ENCODE measurements around the gene GDPD5. TPM values are rescaled to one million over a fixed set of nuclear protein-coding genes. Genes with fewer than 3 reads are reported as not detected.

Gene GDPD5
- total and polyA plus RNA-seq, 10 of the 15 experiments (the other 5 are each of a cell fraction or from before 2014, with no cell fraction given) = 0.10 to 30.0 (median 6.7) TPM

DNA sequence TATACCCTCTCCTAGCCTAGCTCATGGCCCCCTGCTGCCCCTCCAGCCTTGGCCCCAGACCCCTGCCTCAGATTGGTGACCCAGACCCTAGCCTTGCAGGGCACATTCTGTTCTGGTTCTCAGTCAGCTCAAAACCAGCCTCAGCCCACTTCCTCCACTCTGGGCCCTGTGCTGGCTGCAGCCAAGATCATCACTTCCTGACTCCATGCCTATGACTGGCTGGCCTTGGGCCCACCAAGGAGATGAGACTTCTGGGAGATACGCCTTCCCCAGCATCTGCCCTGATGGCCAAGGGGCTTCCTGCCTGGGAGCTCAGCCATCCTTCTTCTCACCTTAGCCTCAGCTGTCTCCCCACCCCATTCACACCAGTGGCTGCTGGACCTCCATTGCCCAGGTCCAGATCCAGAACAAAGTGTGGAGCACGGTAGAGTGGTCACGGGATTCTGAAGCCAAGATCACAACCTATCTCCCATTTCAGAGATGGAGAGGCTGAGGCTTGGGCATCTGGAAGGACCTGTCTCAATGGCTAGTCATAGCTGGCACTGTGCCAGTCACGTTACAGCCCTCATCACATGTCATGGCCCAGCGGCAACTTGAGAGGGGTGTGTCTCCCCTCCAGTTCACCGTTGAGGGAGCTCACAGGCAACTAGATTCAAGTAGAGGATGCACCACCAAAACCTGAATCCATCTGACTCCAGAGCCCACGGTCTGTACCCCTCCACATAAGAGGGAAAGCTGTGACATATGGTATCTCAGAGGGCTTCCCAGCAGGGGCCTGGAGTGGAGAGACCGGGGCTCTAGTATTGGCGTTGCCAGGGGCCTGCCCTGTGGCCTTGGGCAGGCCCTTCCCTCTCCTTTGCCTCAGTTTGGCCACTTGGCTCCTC lies 49.7 kb downstream of the GDPD5 start:
- DNase-seq (ENCODE audit: low read depth, low spot score) (no peak), FAIRE-seq (no peak), ATAC-seq (peak; percentile 35)
- 77% methylated on average over 9 of the region's 9 CpGs for WGBS (ENCODE audit: insufficient coverage, insufficient replicate concordance, low lambda C conversion rate, missing lambda C conversion rate)
- H3K27ac ChIP-seq (ENCODE audit: control insufficient read depth, insufficient read depth) = no peak overlapping the region
- no peak overlapping the region for H3K4me2 ChIP-seq (ENCODE audit: control insufficient read depth, insufficient read depth)
- no peaks in the 10 kb centered on the region for H3K9me3 ChIP-seq (replicated peaks; ENCODE audit: control insufficient read depth, insufficient read depth, low read length)
- H3K27me3 ChIP-seq (replicated peaks in 1 of 2; ENCODE audit: control insufficient read depth in 2 of 2, insufficient read depth in 2 of 2, low read length in 1 of 2) = no peaks in the 10 kb centered on the region
- BruUV-seq (replicated peaks) = no TSS peak
- H3K4me1 ChIP-seq (ENCODE audit: control insufficient read depth, insufficient read depth, low read length) = peaks cover 13% of the 10 kb centered on the region
- H2AFZ ChIP-seq (ENCODE audit: control insufficient read depth, low read depth, low read length) = peak overlapping the region; percentile 59
- no peaks in the 10 kb centered on the region; a peak in 1 of 4 replicates for H3K36me3 ChIP-seq (ENCODE audit: control insufficient read depth in 2 of 2, insufficient read depth in 2 of 2, low read length in 1 of 2)
- SMC1A ChIA-PET (ENCODE audit: uncharacterized antibody, unreplicated experiment) = no interaction called here
- POLR2A ChIA-PET = interaction anchor here (1.0 kb wide), 1 partner anchor 16 kb away, joined by 4 read pairs; no protein-coding TSS in a partner anchor
- CTCF ChIA-PET = interaction anchor here (2.2 kb wide), 1 partner anchor 49 kb away, joined by 6 read pairs; the partner anchor contains the start of gene GDPD5
- no peak overlapping the region for H3K4me3 ChIP-seq
- TF ChIP-seq KDM1A (IDR thresholded peaks at IDR 0.05; ENCODE audit: borderline replicate concordance) (no peak), SPI1 (IDR thresholded peaks at IDR 0.05; ENCODE audit: borderline replicate concordance, insufficient read depth, low read depth, low read length) (peak; percentile 19; the same call in 1 of the 2 replicates)
- H3K79me2 ChIP-seq (ENCODE audit: control insufficient read depth, insufficient read depth, low read length) = no peaks in the 10 kb centered on the region
- H4K20me1 ChIP-seq (ENCODE audit: control insufficient read depth, insufficient read depth) = no peaks in the 10 kb centered on the region
- no peak overlapping the region for H3K9ac ChIP-seq (ENCODE audit: control insufficient read depth, insufficient read depth, low read length)
- intact Hi-C loops (cut with micrococcal nuclease; ENCODE audit: unreplicated experiment) = no loop called here
- in situ Hi-C loops (cut with MboI) = no loop called here
- RAD21 ChIA-PET (ENCODE audit: unreplicated experiment) = interaction anchor here (1.5 kb wide), 1 partner anchor 43 kb away, joined by 5 read pairs; no protein-coding TSS in a partner anchor

- POLR2A ChIA-PET = interaction anchor here (1.0 kb wide), 1 partner anchor 17 kb away, joined by 4 read pairs; no protein-coding TSS in a partner anchor
- WGBS (ENCODE audit: insufficient coverage, insufficient replicate concordance, low lambda C conversion rate, missing lambda C conversion rate) = 53% methylated on average over 16 of the region's 16 CpGs
- Histone ChIP-seq H4K20me1 (ENCODE audit: control insufficient read depth, insufficient read depth) (no peaks in the 10 kb centered on the region), H2AFZ (ENCODE audit: control insufficient read depth, low read depth, low read length) (peak overlapping the region; percentile 59), H3K4me3 (no peak overlapping the region), H3K4me2 (ENCODE audit: control insufficient read depth, insufficient read depth) (peak overlapping the region; percentile 11; the same call in 1 of the 2 replicates), H3K79me2 (ENCODE audit: control insufficient read depth, insufficient read depth, low read length) (no peaks in the 10 kb centered on the region), H3K27me3 (replicated peaks in 1 of 2; ENCODE audit: control insufficient read depth in 2 of 2, insufficient read depth in 2 of 2, low read length in 1 of 2) (no peaks in the 10 kb centered on the region), H3K4me1 (ENCODE audit: control insufficient read depth, insufficient read depth, low read length) (peaks cover 10% of the 10 kb centered on the region), H3K36me3 (ENCODE audit: control insufficient read depth in 2 of 2, insufficient read depth in 2 of 2, low read length in 1 of 2) (no peaks in the 10 kb centered on the region; a peak in 1 of 4 replicates), H3K9ac (ENCODE audit: control insufficient read depth, insufficient read depth, low read length) (no peak overlapping the region), H3K27ac (ENCODE audit: control insufficient read depth, insufficient read depth) (peak overlapping the region; percentile 2; the same call in 1 of the 2 replicates), H3K9me3 (replicated peaks; ENCODE audit: control insufficient read depth, insufficient read depth, low read length) (no peaks in the 10 kb centered on the region)
- CTCF ChIA-PET = interaction anchor here (0.8 to 2.2 kb wide), 3 partner anchors 24 to 50 kb away, joined by 4 to 6 read pairs (median 5); partner anchors contain the start of gene GDPD5
- FAIRE-seq (peak; percentile 56), ATAC-seq (peak; percentile 56), DNase-seq (ENCODE audit: low read depth, low spot score) (no peak)
- RAD21 ChIA-PET (ENCODE audit: unreplicated experiment) = interaction anchor here (1.5 kb wide), 1 partner anchor 44 kb away, joined by 5 read pairs; no protein-coding TSS in a partner anchor
- in situ Hi-C loops (cut with MboI) (no loop called here), intact Hi-C loops (cut with micrococcal nuclease; ENCODE audit: unreplicated experiment) (no loop called here)
- TF ChIP-seq PKNOX1 (IDR thresholded peaks at IDR 0.05) (peak; percentile 80), KAT2A (conservative IDR thresholded peaks at IDR 0.05; ENCODE audit: control insufficient read depth, low read depth, low read length) (no peak), BCL3 (IDR thresholded peaks at IDR 0.05; ENCODE audit: borderline replicate concordance, insufficient read depth, low read depth, low read length, poor library complexity, severe bottlenecking) (no peak), CREB1 (IDR thresholded peaks at IDR 0.05; ENCODE audit: low read depth) (no peak), PBX3 (IDR thresholded peaks at IDR 0.05; ENCODE audit: insufficient replicate concordance, low read depth, low read length) (peak; percentile 51), POLR2A (IDR thresholded peaks at IDR 0.05; ENCODE audit: low read depth, low read length) (no peak)
- SMC1A ChIA-PET (ENCODE audit: uncharacterized antibody, unreplicated experiment) = no interaction called here
- no TSS peak for BruUV-seq (replicated peaks)
Observed at GRCh38 chr11:75474878-75475766, 50.6 kb downstream of the GDPD5 start.
